GM21390 (cell line): ENCODE data around the gene C1QTNF6.

Experiments
- ATAC-seq: cut with Tn5 transposase; IDR thresholded peaks from one replicate; pipeline ENCODE4 v1.9.1; 2021; ENCODE audit not compliant: unreplicated experiment

The C1QTNF6 gene

GRCh38 chr22:37192741-37193140, 4.7 kb upstream of the C1QTNF6 start:
- no peak for ATAC-seq

DNA sequence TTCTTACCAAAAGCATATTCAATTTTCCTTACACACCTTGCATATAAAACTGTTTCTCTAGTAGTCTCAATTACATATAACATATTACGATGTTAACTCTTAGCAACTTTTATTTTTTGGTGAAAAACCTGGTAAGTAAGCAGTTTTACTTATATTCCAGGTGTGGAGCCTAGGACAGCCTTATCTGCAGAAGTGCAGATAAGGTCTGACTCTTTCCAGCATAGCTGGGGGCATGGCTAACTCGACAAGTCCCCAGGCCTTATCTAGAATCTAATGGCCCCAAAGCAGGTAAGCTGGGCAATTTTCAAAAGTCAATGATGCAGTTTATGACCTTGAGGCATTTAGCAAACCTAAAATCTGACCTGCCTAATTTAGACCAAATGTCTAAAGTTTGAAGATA, 4.2 kb upstream of the C1QTNF6 start:
- no peak for ATAC-seq

DNA sequence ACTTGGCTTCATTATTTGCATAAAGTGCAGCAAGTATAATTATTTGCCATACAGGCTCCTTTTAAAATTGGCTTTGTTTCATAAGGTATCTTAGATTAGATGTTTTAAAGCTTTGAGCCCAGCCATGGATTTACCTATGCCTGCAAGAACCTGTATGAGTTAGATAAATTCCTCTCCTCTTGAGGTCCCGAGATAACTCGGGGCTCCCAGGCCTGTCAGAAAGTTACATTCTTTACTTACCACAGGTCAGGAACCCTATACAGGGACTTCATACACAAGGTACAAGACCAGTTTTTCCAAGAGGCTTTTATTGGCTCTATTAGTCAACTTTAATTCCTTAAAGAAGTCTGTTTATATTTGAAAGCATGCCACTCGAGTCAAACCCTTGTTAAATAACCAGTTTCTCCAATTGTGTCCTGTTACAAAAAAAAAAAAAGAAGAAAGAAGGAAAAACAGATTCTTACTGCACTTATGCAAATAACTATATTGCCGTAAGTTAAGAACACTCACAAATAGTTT, 2.3 kb upstream of the C1QTNF6 start:
- no peak for ATAC-seq

DNA sequence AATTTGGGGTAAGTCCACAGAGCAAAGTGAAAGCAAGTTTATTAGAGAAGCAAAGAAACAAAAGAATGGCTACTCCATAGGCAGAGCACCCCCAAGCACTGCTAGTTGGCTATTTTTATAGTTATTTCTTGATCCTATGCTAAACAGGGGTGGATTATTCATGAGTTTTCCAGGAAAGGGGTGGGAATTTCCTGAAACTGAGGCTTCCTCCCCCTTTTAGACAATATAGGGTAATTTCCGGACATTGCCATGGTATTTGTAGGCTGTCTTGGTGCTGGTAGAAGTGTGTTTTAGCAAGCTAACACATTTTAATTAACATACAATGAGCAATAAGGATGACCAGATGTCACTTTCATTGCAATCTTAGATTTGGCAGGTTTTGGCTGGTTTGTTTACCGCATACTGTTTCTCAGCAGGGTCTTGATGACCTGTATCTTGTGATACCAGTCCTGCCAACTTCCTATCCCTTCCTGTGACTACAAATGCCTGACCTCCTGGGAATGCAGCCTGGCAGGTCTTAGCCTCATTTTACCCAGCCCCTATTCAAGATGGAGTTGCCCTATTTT, 937 bp upstream of the C1QTNF6 start:
- ATAC-seq, result no peak

DNA sequence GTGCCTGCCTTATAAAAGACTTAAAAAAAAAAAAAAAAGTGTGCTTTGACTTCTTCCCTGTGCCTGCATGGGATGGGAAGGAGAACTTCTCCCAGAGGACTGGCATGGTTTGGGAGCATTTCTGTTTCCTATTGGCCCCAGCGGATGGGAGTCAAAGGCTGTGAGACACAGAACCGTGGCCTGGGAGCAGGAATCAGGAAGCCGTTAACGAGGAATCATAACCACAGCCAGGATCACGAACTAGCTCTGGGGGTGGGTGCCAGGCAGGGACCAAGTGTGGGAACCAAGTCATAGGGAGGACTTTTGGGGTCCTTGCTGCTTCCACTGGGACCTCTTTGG, 526 bp downstream of the C1QTNF6 start:
- ATAC-seq, result no peak

GRCh38 chr22:37186997-37187522, 987 bp downstream of the C1QTNF6 start:
- no peak for ATAC-seq

GRCh38 chr22:37186228-37186996, 1.6 kb downstream of the C1QTNF6 start:
- ATAC-seq, result no peak

- ATAC-seq, result no peak
Measured at GRCh38 chr22:37185646-37186227, 2.3 kb downstream of the C1QTNF6 start.

DNA sequence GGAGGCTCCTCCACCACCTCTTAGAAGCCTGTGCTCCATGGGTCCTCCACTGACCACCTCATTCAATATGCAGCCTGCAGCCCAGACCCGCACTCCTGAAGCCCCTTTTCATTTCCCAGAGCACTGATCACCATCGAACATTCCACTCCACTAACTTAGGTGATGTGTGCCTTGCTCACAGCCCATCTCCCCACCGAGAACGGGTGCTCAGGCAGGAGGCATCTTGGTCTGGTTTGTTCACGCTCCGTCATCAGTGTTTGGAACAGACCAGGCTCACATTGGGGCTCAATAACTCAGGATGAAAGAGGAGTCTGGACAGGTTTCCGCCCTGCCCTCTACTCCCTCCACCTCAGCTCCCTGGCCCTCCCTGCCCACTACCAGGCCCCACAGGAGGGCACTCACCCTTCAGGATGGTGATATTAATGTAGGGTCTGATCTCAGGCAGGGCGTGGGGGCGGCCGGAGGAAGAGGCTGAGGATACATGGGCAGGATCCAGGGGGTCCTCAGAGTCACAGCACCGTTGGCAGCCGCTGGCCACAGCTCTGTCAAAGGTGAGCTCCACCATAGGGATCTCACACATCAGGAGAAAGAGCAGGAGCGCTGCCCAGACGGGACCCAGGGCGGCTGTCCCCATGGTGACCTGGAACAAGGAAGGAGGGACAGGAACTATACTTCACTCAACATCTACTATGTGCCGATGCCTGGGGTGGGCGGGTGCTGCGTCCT, 3.1 kb downstream of the C1QTNF6 start:
- ATAC-seq, result no peak

- no peak for ATAC-seq
Measured at GRCh38 chr22:37184380-37184755, 3.7 kb downstream of the C1QTNF6 start.

- no peak for ATAC-seq
Measured at GRCh38 chr22:37183432-37184379, 4.3 kb downstream of the C1QTNF6 start.

DNA sequence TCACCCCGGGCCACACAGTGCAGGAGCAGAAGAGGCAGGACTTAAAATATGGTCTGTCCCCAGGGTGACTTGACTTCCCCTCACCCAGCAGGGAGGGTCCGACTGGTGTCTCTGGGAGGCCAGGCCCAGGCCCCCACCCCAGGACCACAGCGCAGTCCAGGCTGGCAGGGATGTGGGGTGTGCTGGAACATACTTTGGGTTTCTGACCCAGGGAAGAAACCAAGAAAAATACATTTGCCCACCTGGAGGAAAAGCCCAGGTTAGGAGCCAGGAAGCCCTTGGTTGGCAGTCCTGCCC, 5.2 kb downstream of the C1QTNF6 start:
- ATAC-seq, result no peak

- ATAC-seq, result no peak
Measured at GRCh38 chr22:37182101-37182948, 5.7 kb downstream of the C1QTNF6 start.

DNA sequence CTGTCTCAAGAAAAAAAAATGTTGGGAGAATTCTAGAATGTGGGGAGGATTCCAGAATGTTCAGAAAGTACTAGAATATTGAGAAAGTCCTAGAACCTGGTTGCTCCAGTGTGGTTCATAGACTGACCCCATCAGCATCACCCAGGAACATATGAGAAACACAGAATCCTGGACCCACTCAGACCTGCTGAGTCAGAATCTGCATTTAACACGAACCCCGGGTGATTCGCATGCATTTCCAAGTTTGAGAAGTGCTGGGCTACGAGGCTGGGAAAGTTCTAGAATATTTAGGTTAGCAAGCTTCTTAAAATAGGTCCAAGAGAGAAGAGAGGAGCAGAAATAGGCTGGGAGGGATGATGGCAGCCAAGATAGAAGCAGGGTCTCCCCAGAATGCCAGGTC, 6.4 kb downstream of the C1QTNF6 start:
- ATAC-seq, result no peak

DNA sequence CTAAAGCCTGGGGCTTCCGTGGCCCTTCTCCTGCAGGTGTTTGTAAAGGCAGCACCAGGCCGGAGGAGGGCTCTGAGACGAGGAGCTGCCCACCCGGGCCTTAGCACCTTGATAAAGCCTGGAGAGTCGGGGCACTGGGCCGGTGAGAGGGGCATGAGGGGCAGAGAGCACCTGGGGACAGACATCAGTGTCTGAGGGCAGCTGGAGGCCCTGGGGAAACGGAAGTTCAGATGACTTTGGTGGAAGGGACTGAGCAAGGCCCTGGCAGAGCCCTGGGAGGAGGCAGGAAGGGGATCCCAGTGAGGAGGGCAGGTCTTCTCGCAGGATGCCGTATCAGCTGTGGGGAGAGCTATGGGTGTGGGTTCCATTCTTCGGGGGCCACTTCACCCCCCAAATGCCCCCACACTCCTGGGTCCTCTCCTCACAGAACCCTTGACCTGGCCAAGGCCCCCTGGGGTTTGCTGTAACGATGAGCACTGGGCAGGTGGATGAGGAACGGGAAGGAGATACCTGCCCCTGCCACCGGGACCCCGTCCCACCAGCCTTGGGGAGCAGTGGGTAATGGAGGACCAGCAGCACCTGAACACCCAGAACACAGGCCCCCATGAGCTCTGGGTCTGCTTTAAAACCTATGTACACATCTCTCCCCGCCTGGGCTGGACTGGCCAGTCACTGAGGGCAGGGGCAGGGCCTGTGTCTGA, 7.4 kb downstream of the C1QTNF6 start:
- ATAC-seq, result no peak

- ATAC-seq, result no peak
Measured at GRCh38 chr22:37179622-37180420, 8.2 kb downstream of the C1QTNF6 start.

DNA sequence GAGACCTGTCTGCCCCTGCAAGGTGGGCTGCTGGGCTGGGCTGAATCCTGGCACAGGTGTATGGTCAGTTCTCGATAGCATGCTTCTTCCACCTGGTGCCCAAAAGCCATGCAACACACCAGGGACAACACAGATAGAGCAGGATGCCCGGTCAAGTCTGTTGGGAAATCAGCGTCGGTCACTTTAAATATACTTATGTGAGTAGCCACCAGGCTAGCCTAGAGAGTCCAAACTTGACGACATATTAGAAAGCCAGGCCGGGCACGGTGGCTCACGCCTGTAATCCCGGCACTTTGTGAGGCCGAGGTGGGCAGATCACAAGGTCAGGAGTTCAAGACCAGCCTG, 8.9 kb downstream of the C1QTNF6 start:
- no peak for ATAC-seq

DNA sequence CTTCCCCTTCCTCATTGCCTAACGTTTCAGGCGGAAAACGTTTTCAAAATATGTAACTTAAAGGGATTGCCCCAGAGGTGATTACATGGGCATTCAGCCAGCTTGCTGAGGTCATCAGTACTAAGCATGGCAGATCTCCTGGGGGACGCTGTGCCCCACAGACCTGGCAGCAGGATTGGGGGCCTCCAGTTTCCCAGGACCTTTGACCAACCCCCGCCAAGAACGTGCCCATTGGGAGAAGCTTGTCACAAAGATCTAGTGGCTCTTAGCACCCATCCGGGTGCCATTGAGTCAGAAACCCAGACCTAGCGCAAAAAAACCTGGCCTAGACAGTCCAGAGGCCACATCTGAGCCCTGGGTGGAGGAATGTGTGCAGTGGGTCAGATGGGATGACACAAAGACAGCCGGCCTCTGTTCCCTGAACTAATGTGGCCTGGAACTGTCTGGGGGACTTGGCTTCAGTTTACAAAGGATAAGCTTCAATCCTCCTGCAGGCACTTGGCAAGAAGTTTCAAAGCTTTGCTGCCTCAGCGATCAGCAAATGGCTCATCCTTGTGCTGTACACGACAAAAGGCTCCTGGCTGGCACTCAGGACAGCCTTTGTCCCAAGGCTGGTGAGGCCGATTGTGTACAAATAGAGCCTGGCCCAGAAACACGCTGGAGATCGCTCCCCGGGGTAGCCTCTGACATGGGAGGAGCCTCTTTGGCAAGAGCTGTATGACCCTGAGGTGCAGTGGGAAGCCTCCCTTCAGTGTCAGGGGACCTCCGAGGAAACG, 9.5 kb downstream of the C1QTNF6 start:
- ATAC-seq, result no peak
